OCI-LY7 (cell line): ENCODE measurements around the gene SEC23A. TPM values are rescaled to one million over a fixed set of nuclear protein-coding genes. Genes with fewer than 3 reads are reported as not detected.

Experiments used
- BruUV-seq: library from RNA; stranded (reverse); fragments of 400-500 nt; replicated peaks from 2 replicates; lab custom pipeline; 2021; lab: Mats Ljungman, UMichigan
- CTCF ChIA-PET: fragments of 300-600 bp; sonication (Branson Sonifier 250); formaldehyde crosslinking; loops from one replicate; lab custom pipeline; 2022; ENCODE audit warnings: antibody characterized with exemption; ENCODE audit not compliant: unreplicated experiment; lab: Charles Lee
- POLR2A ChIA-PET: fragments of 300-600 bp; sonication (Branson Sonifier 250); formaldehyde crosslinking; loops from one replicate; lab custom pipeline; 2022; ENCODE audit warnings: antibody characterized with exemption; lab: Charles Lee
- DNase-seq: peaks from one replicate; pipeline ENCODE4 v3.0.0-alpha.2; 2015; ENCODE audit warnings: low spot score
- H2AFZ ChIP-seq: fragments of 200-600 bp; sonication (generic), shearing (Covaris generic); 2 replicates; pipeline ENCODE4 v1.6.1; 2014; ENCODE audit warnings: mild to moderate bottlenecking, antibody characterized with exemption, low read length, moderate library complexity
- H3K27ac ChIP-seq: fragments of 200-600 bp; sonication (generic); 2 replicates; pipeline ENCODE4 v1.5.1; 2014; ENCODE audit warnings: mixed run types, low read depth, mild to moderate bottlenecking, moderate library complexity, low read length, inconsistent platforms; ENCODE audit not compliant: poor library complexity, severe bottlenecking
- H3K36me3 ChIP-seq: fragments of 200-600 bp; sonication (generic); 2 replicates; pipeline ENCODE4 v1.6.1; 2014; ENCODE audit warnings: mild to moderate bottlenecking, antibody characterized with exemption, low read length, moderate library complexity, mixed read lengths; ENCODE audit not compliant: insufficient read depth
- H3K4me1 ChIP-seq: fragments of 200-600 bp; sonication (generic); 2 replicates; pipeline ENCODE4 v1.5.1; 2014; ENCODE audit warnings: mild to moderate bottlenecking, low read length; ENCODE audit not compliant: insufficient read depth, poor library complexity, severe bottlenecking
- H3K4me2 ChIP-seq: fragments of 200-600 bp; sonication (generic); 2 replicates; pipeline ENCODE4 v1.6.1; 2014; ENCODE audit warnings: mild to moderate bottlenecking, low read length
- H3K4me3 ChIP-seq: fragments of 200-600 bp; sonication (generic); 2 replicates; pipeline ENCODE4 v1.5.1; 2014; ENCODE audit warnings: mild to moderate bottlenecking, low read depth, low read length; ENCODE audit not compliant: poor library complexity, severe bottlenecking
- H3K79me2 ChIP-seq: fragments of 200-600 bp; sonication (generic); 2 replicates; pipeline ENCODE4 v1.6.1; 2016; ENCODE audit warnings: low read depth, mild to moderate bottlenecking, low read length, moderate library complexity, mixed read lengths; ENCODE audit not compliant: insufficient read depth
- H3K9me2 ChIP-seq: fragments of 200-600 bp; sonication (generic); 2 replicates; pipeline ENCODE4 v1.6.1; 2016; ENCODE audit warnings: mild to moderate bottlenecking, low read length, mixed read lengths; ENCODE audit not compliant: insufficient read depth
- H3K9me3 ChIP-seq: fragments of 200-600 bp; sonication (generic); 2 replicates; pipeline ENCODE4 v1.6.1; 2014; ENCODE audit warnings: mild to moderate bottlenecking, mixed run types, low read length, mixed read lengths
- H4K20me1 ChIP-seq: fragments of 200-600 bp; sonication (generic); 2 replicates; pipeline ENCODE4 v1.6.1; 2014; ENCODE audit warnings: mild to moderate bottlenecking, antibody characterized with exemption, low read length, moderate library complexity, mixed read lengths; ENCODE audit not compliant: insufficient read depth
- EZH2phosphoT487 ChIP-seq: fragments of 200-600 bp; sonication (generic); IDR thresholded peaks from 2 replicates; pipeline ENCODE4 v1.6.1; 2018; ENCODE audit warnings: low read depth, borderline replicate concordance, mild to moderate bottlenecking, mixed run types, antibody characterized with exemption, low read length, moderate library complexity, mixed read lengths
- intact Hi-C: fragments of 100-400 bp; cut with micrococcal nuclease; formaldehyde crosslinking; loops from one replicate; pipeline ENCODE4 v1.10.0; 2022; ENCODE audit not compliant: unreplicated experiment
- total RNA-seq, 2 experiments: library from RNA; depleted of rRNA in 1 of 2; stranded (reverse); fragments of >200 nt in 1 of 2; shearing (Covaris generic) in 1 of 2; gene quantifications; 2 replicates each; pipeline ENCODE4 v1.2.3, GENCODE V29; 2014 to 2022
- TF ChIP-seq, protein P1 (sequence below): fragments of 200-600 bp; sonication (generic); conservative IDR thresholded peaks from 2 replicates; pipeline ENCODE4 v1.5.1; 2014; ENCODE audit warnings: mild to moderate bottlenecking, antibody characterized with exemption, low read length, moderate library complexity, mixed read lengths

SEC23A gene
- total RNA-seq, 2 experiments from 2014 or later, result 47.5 to 55.7 TPM

- ChIA-PET CTCF (no interaction called here), POLR2A (interaction anchor here (0.6 kb wide), 1 partner anchor 12 kb away, joined by 3 read pairs; no protein-coding TSS in a partner anchor)
- Histone ChIP-seq H4K20me1 (no peaks in the 10 kb centered on the region), H3K9me3 (no peaks in the 10 kb centered on the region), H3K79me2 (no peaks in the 10 kb centered on the region; the same call in 1 of the 2 replicates), H3K4me2 (no peak overlapping the region), H3K27ac (no peak overlapping the region), H2AFZ (no peak overlapping the region), H3K4me3 (no peak overlapping the region), H3K9me2 (no peaks in the 10 kb centered on the region), H3K36me3 (peaks cover 87% of the 10 kb centered on the region), H3K4me1 (no peaks in the 10 kb centered on the region)
- no peak for DNase-seq
- intact Hi-C loops, result loop anchor here (5.0 kb wide), 1 partner anchor 35 kb away; no protein-coding TSS in a partner anchor
- no TSS peak for BruUV-seq
- no peak for TF ChIP-seq EZH2phosphoT487
- TF ChIP-seq, protein P1, sequence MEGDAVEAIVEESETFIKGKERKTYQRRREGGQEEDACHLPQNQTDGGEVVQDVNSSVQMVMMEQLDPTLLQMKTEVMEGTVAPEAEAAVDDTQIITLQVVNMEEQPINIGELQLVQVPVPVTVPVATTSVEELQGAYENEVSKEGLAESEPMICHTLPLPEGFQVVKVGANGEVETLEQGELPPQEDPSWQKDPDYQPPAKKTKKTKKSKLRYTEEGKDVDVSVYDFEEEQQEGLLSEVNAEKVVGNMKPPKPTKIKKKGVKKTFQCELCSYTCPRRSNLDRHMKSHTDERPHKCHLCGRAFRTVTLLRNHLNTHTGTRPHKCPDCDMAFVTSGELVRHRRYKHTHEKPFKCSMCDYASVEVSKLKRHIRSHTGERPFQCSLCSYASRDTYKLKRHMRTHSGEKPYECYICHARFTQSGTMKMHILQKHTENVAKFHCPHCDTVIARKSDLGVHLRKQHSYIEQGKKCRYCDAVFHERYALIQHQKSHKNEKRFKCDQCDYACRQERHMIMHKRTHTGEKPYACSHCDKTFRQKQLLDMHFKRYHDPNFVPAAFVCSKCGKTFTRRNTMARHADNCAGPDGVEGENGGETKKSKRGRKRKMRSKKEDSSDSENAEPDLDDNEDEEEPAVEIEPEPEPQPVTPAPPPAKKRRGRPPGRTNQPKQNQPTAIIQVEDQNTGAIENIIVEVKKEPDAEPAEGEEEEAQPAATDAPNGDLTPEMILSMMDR, result no peak
These were observed 19.5 kb upstream of the SEC23A start for GRCh38 chr14:39122330-39123138.

DNA sequence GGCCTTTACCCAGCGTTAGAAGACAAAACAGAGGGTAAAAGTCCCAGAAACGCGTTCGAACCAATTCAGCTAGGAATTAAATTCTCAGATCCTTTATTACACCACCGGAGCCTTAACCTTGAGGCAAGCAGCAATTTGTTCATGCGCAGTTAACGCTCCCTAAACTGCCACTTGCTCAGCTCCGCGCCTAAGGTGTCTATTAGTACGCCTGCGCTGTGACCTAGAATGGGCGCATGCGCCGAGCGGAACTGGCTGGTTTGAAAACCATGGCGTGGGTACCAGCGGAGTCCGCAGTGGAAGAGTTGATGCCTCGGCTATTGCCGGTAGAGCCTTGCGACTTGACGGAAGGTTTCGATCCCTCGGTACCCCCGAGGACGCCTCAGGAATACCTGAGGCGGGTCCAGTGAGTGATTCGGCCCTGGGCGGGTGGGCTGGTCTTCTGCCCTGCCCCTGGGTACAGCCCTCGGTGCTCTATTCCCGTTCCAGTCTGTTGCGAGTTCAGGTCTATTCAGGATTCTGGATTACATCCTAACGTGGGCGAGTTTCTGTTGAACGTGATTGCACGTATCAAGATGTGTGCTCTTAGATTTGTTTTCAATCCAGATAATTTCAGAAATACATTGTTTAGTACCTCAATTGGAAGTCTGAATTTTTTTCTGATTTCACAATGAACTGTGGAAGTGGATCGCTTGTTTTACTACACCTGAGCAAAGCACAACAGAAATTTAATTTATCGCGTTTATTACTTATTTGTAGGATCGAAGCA is 11.2 kb upstream of the SEC23A start, which contains the start of gene GEMIN2:
GEMIN2 (plus strand) TSS at position 251 of the 766 bp plus-strand sequence; CDS start at position 267, 16 bp downstream.
- Histone ChIP-seq H3K36me3 (peaks cover 32% of the 10 kb centered on the region), H3K27ac (peak within 1 kb of the TSS; percentile 86), H3K4me1 (peaks cover 31% of the 10 kb centered on the region), H3K79me2 (peaks cover 24% of the 10 kb centered on the region; the same call in 1 of the 2 replicates), H2AFZ (peak within 1 kb of the TSS; percentile 99), H3K4me3 (peak within 1 kb of the TSS; percentile 89), H3K4me2 (peak within 1 kb of the TSS; percentile 87), H3K9me2 (no peaks in the 10 kb centered on the region), H4K20me1 (no peaks in the 10 kb centered on the region), H3K9me3 (no peaks in the 10 kb centered on the region)
- TSS peak; percentile 84 for BruUV-seq
- POLR2A ChIA-PET, result interaction anchor here (0.5 to 6.5 kb wide), 19 partner anchors 10 to 318 kb away, joined by 3 to 49 read pairs (median 5); partner anchors contain the start of genes FBXO33, PNN, SEC23A and TRAPPC6B
- TF ChIP-seq EZH2phosphoT487, result no peak
- TF ChIP-seq, protein P1, result no peak
- DNase-seq, result peak; percentile 98
- CTCF ChIA-PET, result interaction anchor here (0.8 to 1.0 kb wide), 3 partner anchors 10 to 311 kb away, joined by 3 to 4 read pairs (median 3); partner anchors contain the start of gene SEC23A
- intact Hi-C loops, result loop anchor here (1.0 to 10.0 kb wide), 2 partner anchors 56 to 989 kb away; partner anchors contain the start of gene TRAPPC6B
